ENCODE data around the gene JAKMIP1. TPM values are rescaled to one million over a fixed set of nuclear protein-coding genes. Genes with fewer than 3 reads are reported as not detected.
"Not testable (repeated sequence)": the region's sequence is repeated elsewhere in the genome, so short reads cannot be mapped to it uniquely, and the experiment has no call there.

The JAKMIP1 gene
- total RNA-seq, 1 donor, result not detected

GRCh38 chr4:6141554-6141953, 58.8 kb downstream of the JAKMIP1 start:
- TF ChIP-seq, protein P1, sequence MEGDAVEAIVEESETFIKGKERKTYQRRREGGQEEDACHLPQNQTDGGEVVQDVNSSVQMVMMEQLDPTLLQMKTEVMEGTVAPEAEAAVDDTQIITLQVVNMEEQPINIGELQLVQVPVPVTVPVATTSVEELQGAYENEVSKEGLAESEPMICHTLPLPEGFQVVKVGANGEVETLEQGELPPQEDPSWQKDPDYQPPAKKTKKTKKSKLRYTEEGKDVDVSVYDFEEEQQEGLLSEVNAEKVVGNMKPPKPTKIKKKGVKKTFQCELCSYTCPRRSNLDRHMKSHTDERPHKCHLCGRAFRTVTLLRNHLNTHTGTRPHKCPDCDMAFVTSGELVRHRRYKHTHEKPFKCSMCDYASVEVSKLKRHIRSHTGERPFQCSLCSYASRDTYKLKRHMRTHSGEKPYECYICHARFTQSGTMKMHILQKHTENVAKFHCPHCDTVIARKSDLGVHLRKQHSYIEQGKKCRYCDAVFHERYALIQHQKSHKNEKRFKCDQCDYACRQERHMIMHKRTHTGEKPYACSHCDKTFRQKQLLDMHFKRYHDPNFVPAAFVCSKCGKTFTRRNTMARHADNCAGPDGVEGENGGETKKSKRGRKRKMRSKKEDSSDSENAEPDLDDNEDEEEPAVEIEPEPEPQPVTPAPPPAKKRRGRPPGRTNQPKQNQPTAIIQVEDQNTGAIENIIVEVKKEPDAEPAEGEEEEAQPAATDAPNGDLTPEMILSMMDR (IDR thresholded peaks at IDR 0.05; ENCODE audit: insufficient read depth, low read depth, low read length), result no peak
- H3K4me3 ChIP-seq (ENCODE audit: low read depth, low read length), result no peak overlapping the region
- no peak for DNase-seq (ENCODE audit: low read depth)

GRCh38 chr4:6141021-6141420, 59.3 kb downstream of the JAKMIP1 start:
- H3K4me3 ChIP-seq (ENCODE audit: low read depth, low read length); DNase-seq (ENCODE audit: low read depth): not testable (repeated sequence)

- DNase-seq (ENCODE audit: low read depth), result no peak
- TF ChIP-seq, protein P1 (IDR thresholded peaks at IDR 0.05; ENCODE audit: insufficient read depth, low read depth, low read length), result no peak
- H3K4me3 ChIP-seq (ENCODE audit: low read depth, low read length), result no peak overlapping the region
These were observed 62.6 kb downstream of the JAKMIP1 start for GRCh38 chr4:6137747-6138135.

DNA sequence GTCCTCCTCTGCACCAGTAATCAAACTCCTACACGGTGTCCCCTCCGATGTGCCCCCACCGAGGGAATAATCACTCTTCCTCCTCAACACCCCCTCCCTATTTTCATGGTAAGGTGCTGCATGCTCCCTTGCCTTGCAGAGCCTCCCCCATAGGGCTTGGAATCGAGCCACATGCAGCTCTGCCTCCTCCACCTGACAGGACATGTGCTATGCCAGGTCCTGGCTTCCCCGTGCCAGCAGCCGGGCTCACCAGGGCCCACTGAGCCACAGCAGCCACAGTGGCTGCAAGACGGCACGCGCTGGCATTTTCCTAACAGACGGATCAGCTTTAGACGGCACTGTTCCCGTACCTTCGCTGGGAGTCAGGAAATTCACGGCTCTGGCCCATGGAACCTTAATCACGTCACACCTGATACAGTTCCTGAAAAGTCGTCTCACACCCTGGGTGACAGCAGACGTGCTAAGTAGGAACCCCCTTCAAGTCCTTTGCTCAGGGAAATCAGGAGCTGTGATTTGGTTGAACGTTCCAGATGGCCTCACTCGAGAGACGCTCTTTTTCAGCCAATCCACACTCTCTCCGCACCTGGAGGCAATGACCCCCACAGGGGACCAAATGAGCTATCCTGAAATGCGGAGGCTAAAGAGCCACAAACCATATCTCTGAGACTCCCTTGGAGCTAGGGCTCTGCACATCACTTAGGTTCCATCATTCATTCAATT, 63.2 kb downstream of the JAKMIP1 start:
- TF ChIP-seq, protein P1 (IDR thresholded peaks at IDR 0.05; ENCODE audit: insufficient read depth, low read depth, low read length), result no peak
- no peak for DNase-seq (ENCODE audit: low read depth)

GRCh38 chr4:6134612-6135220, 65.6 kb downstream of the JAKMIP1 start:
- TF ChIP-seq, protein P1 (IDR thresholded peaks at IDR 0.05; ENCODE audit: insufficient read depth, low read depth, low read length), result no peak
- no peak overlapping the region for H3K4me3 ChIP-seq (ENCODE audit: low read depth, low read length)
- DNase-seq (ENCODE audit: low read depth), result no peak

More for the DNA sequence above, 63.2 kb downstream of the JAKMIP1 start:
- no peak overlapping the region for H3K4me3 ChIP-seq (ENCODE audit: low read depth, low read length)

GRCh38 chr4:6132716-6133115, 67.6 kb downstream of the JAKMIP1 start:
- H3K4me3 ChIP-seq (ENCODE audit: low read depth, low read length), result no peak overlapping the region
- DNase-seq (ENCODE audit: low read depth), result no peak
- TF ChIP-seq, protein P1 (IDR thresholded peaks at IDR 0.05; ENCODE audit: insufficient read depth, low read depth, low read length), result no peak

GRCh38 chr4:6128221-6128850, 72.0 kb downstream of the JAKMIP1 start:
- no peak overlapping the region for H3K4me3 ChIP-seq (ENCODE audit: low read depth, low read length)

More at GRCh38 chr4:6128221-6128850, 72.0 kb downstream of the JAKMIP1 start:
- TF ChIP-seq, protein P1 (IDR thresholded peaks at IDR 0.05; ENCODE audit: insufficient read depth, low read depth, low read length), result no peak
- DNase-seq (ENCODE audit: low read depth), result no peak
